Small intestine (tissue), 7 donors: Measurements from ENCODE around the gene USP13. TPM values are rescaled to one million over a fixed set of nuclear protein-coding genes. Genes with fewer than 3 reads are reported as not detected.

Experiments used
- DNase-seq, 2 donors: peaks; one replicate each; pipeline versions ENCODE4 v3.0.0 to v3.0.0-alpha.2; 2013
- FAIRE-seq: peaks from 2 replicates; lab custom pipeline; 2012; peaks lifted over from hg19 to GRCh38; lab: Jason Lieb, UNC
- H3K27ac ChIP-seq, 3 donors: one replicate each; pipeline ENCODE4 v1.5.1; 2013; ENCODE audit warnings: low read length in 2 of 3, mild to moderate bottlenecking in 2 of 3, control low read depth in 1 of 3, inconsistent platforms in 1 of 3, low read depth in 1 of 3, moderate library complexity in 1 of 3
- H3K27me3 ChIP-seq, 3 donors: one replicate each; pipeline ENCODE4 v1.6.1; 2013; ENCODE audit warnings: low read length in 3 of 3, inconsistent platforms in 1 of 3; ENCODE audit not compliant: control insufficient read depth in 3 of 3, insufficient read depth in 3 of 3
- H3K36me3 ChIP-seq, 3 donors: one replicate each; pipeline ENCODE4 v1.6.1; 2013; ENCODE audit warnings: low read length in 3 of 3, inconsistent platforms in 1 of 3, low read depth in 1 of 3, mild to moderate bottlenecking in 1 of 3, moderate library complexity in 1 of 3; ENCODE audit not compliant: control insufficient read depth in 3 of 3, insufficient read depth in 2 of 3
- H3K4me1 ChIP-seq, 3 donors: one replicate each; pipeline ENCODE4 v1.6.1; 2013; ENCODE audit warnings: low read length in 2 of 3, inconsistent platforms in 1 of 3, low read depth in 1 of 3, mild to moderate bottlenecking in 1 of 3, moderate library complexity in 1 of 3; ENCODE audit not compliant: control insufficient read depth in 3 of 3, insufficient read depth in 2 of 3
- H3K4me3 ChIP-seq, 3 donors: one replicate each; pipeline ENCODE4 v1.5.1; 2013; ENCODE audit warnings: low read length in 3 of 3, control low read depth in 1 of 3, inconsistent platforms in 1 of 3, low read depth in 1 of 3, mild to moderate bottlenecking in 1 of 3, moderate library complexity in 1 of 3
- H3K9me3 ChIP-seq, 2 donors: one replicate each; pipeline ENCODE4 v1.6.1; 2013; ENCODE audit warnings: low read depth in 1 of 2, low read length in 1 of 2; ENCODE audit not compliant: control insufficient read depth in 2 of 2, insufficient read depth in 1 of 2
- WGBS, 3 donors: extraction: QIAGEN DNeasy Blood & Tissue Kit; methylation state at CpG; one replicate each; pipeline ENCODE4 v1.1.7; 2013; 5-methylcytosine and 5-hydroxymethylcytosine counted together
- polyA plus RNA-seq, 4 donors: library from polyadenylated mRNA; stranded (reverse) in 3 of 4; unstranded in 1 of 4; fragments of 200-250 nt in 3 of 4; fragments of 120-200 nt in 1 of 4; gene quantifications; one replicate each; pipeline versions ENCODE4 v1.2.1 to v1.2.3, GENCODE V29; 2013
- donor health status: healthy with polysubstance abuse.
- donor health status: control.
- donor health status: control.
- donor health status: Bipolar disorder and iron deficiency.
- donor health status: healthy.

USP13 gene
- polyA plus RNA-seq, 4 donors, result 0.22 to 4.2 (median 1.8) TPM

DNA sequence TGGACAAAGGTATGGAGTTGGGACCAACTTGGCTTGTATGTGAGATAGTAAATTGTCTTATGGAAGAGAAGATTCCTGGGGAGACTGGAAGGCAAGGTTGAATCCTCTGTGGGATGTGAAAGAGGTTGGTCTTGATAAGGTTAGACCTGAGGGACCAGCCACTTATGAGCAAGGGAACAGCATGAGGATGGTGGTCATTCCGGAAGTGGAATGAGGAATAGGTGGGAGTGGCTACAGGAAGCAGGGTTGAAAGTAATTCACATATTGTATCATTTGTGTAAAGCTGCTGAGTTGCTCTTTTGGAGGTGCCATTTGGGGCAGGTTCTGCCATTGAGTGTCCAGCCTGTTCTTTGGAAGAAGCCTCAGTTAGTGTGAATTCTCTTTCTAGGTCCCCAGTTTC is 13.2 kb downstream of the USP13 start:
- Histone ChIP-seq H3K4me3 (no peak overlapping the region), H3K27ac (no peak overlapping the region), H3K27me3 (no peaks in the 10 kb centered on the region), H3K4me1 (no peaks in the 10 kb centered on the region), H3K36me3 (no peaks in the 10 kb centered on the region), H3K9me3 (no peaks in the 10 kb centered on the region)
- no peak for DNase-seq
- no peak for FAIRE-seq
- WGBS, 3 donors, result 63 to 94% (median 81%) methylated on average over 1 of the region's 1 CpG

- 57 to 82% (median 70%) methylated on average over 8 of the region's 8 CpGs for WGBS, 3 donors
- no peaks in the 10 kb centered on the region for H3K27me3 ChIP-seq
- FAIRE-seq (no peak), DNase-seq (no peak)
- no peak overlapping the region for H3K27ac ChIP-seq
- no peaks in the 10 kb centered on the region for H3K9me3 ChIP-seq
- H3K4me1 ChIP-seq, result no peaks in the 10 kb centered on the region
- H3K36me3 ChIP-seq, result no peaks in the 10 kb centered on the region
- H3K4me3 ChIP-seq, result no peak overlapping the region
Measured at GRCh38 chr3:179666436-179667035, 13.7 kb downstream of the USP13 start.

GRCh38 chr3:179668429-179668828 is 15.6 kb downstream of the USP13 start:
- Histone ChIP-seq H3K27ac (no peak overlapping the region), H3K36me3 (no peaks in the 10 kb centered on the region), H3K9me3 (no peaks in the 10 kb centered on the region), H3K4me3 (no peak overlapping the region), H3K4me1 (no peaks in the 10 kb centered on the region), H3K27me3 (no peaks in the 10 kb centered on the region)
- WGBS, 3 donors, result 89 to 93% (median 92%) methylated on average over 1 of the region's 1 CpG
- DNase-seq, result no peak
- FAIRE-seq, result no peak

DNA sequence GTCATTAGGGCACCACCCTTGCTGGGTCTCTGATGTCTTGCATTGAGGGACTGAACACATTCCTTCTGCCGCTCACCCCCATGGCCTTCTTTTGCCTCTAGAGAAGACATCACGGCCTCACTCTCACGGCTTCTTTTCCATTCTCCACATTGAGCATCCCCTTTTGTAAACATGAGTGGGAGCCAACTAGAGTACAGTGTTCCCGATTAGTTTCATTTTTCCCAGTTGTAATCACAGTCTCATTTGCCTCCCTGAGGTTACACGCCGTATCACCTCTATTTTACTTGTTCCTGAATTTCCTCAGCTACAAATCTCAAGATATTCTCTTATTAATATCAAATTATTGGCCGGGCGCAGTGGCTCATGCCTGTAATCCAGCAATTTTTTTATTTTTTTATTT is 17.5 kb downstream of the USP13 start:
- no peak overlapping the region for H3K4me3 ChIP-seq
- no peaks in the 10 kb centered on the region for H3K9me3 ChIP-seq
- DNase-seq, result no peak
- WGBS, 3 donors, result 72 to 91% (median 89%) methylated on average over 8 of the region's 8 CpGs
- no peaks in the 10 kb centered on the region for H3K27me3 ChIP-seq
- no peaks in the 10 kb centered on the region for H3K4me1 ChIP-seq
- no peaks in the 10 kb centered on the region for H3K36me3 ChIP-seq
- no peak for FAIRE-seq
- H3K27ac ChIP-seq, result no peak overlapping the region

DNA sequence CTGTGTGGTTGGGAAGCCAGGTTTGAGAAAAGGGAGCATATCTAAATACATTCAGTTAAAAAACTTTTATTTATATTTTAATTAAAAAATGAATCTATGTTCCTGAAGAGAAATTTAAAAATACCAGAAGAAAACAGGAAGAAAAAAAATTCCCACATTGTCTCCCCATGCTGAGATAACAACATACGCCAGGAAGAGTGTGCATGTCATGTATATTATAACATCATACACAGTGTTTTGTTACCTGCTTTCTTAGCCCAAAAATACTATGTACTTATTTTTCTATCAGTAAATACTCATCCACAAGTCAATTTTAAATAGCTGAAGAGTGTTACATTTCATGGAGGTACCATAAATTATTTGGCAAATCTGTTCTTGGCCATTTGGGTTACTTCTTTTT is 18.5 kb downstream of the USP13 start:
- H3K36me3 ChIP-seq, result no peaks in the 10 kb centered on the region
- FAIRE-seq (no peak), DNase-seq (no peak)
- no peaks in the 10 kb centered on the region for H3K9me3 ChIP-seq
- 83 to 94% (median 89%) methylated on average over 1 of the region's 1 CpG for WGBS, 3 donors
- no peaks in the 10 kb centered on the region for H3K27me3 ChIP-seq
- H3K4me1 ChIP-seq, result no peaks in the 10 kb centered on the region
- H3K4me3 ChIP-seq, result no peak overlapping the region
- H3K27ac ChIP-seq, result no peak overlapping the region

DNA sequence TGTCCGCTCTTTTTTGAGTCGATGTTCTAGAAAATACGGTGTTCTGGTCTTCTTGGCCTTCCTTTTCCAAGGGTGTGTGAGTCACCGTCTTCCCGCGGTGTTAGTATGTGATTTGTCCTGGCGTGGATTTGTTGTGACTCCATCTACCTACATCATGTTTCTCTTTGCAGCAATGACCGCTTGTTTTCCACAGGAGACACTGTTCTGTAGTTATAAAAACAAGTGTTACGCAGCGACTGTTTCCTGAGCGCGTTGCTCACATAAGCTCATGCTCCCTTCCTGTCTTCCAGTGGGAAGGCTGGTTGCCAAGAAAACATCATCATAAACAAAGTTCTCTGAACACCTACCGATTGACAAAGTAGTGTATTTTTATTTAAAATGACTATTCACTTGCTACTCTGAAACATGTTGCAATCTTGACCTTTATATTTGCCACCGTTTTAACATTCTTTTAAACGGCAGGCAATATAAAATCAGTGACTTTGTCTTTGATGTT is 19.0 kb downstream of the USP13 start:
- DNase-seq (peak in 1 of 2 donors; percentile 15), FAIRE-seq (no peak)
- 78 to 87% (median 81%) methylated on average over 15 of the region's 15 CpGs for WGBS, 3 donors
- Histone ChIP-seq H3K9me3 (no peaks in the 10 kb centered on the region), H3K4me3 (no peak overlapping the region), H3K27ac (no peak overlapping the region), H3K27me3 (no peaks in the 10 kb centered on the region), H3K4me1 (no peaks in the 10 kb centered on the region), H3K36me3 (no peaks in the 10 kb centered on the region)

DNA sequence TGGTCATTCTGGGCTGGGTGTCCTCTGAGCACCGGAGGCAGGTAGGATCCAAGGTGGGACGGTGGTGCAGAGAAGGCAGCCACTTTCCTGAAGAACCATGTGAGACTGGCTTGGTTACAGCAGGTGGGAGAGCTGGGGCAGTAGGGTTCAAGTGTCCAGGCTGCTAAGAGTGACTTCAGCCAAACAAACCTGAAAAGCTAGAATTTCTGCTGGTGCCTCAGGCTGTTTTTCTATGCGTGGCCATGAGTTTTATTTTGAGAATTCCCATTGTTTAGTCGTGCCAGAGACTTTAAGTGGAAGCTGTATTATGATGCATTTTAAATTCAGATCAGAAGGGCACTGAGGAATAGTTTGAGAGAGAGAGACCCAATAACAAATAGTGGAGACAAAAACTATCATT is 20.1 kb downstream of the USP13 start:
- no peak for DNase-seq
- FAIRE-seq, result no peak

DNA sequence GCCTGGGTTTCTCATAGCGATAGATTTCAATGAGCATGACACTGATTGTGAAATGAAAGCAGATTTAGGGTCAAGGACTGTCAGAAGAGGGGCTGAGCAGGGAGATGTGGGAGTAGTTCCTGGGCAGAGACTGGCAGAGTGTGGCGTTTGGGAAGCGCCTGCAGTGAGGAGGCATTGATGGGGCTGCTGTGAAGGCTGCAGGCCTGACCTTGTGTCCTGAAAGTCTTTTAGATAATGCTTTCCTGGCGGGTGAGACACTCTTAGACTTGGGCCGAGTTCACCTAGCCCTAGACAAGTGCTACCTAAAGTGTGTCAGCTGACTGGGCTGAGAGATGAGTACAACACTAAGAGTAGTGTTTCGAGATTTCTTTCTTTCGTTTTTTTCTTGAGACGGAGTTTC is 20.7 kb downstream of the USP13 start:
- no peak overlapping the region for H3K4me3 ChIP-seq
- WGBS, 3 donors, result 93 to 96% (median 95%) methylated on average over 8 of the region's 8 CpGs
- no peaks in the 10 kb centered on the region for H3K27me3 ChIP-seq
- DNase-seq (no peak), FAIRE-seq (no peak)
- H3K4me1 ChIP-seq, result no peaks in the 10 kb centered on the region
- H3K36me3 ChIP-seq, result no peaks in the 10 kb centered on the region
- no peak overlapping the region for H3K27ac ChIP-seq
- H3K9me3 ChIP-seq, result no peaks in the 10 kb centered on the region

More for the DNA sequence above, 20.1 kb downstream of the USP13 start:
- H3K4me1 ChIP-seq, result no peaks in the 10 kb centered on the region
- no peaks in the 10 kb centered on the region for H3K9me3 ChIP-seq
- no peak overlapping the region for H3K4me3 ChIP-seq
- WGBS, 3 donors, result 81 to 87% (median 86%) methylated on average over 4 of the region's 4 CpGs
- H3K27me3 ChIP-seq, result no peaks in the 10 kb centered on the region
- H3K36me3 ChIP-seq, result no peaks in the 10 kb centered on the region
- no peak overlapping the region for H3K27ac ChIP-seq

DNA sequence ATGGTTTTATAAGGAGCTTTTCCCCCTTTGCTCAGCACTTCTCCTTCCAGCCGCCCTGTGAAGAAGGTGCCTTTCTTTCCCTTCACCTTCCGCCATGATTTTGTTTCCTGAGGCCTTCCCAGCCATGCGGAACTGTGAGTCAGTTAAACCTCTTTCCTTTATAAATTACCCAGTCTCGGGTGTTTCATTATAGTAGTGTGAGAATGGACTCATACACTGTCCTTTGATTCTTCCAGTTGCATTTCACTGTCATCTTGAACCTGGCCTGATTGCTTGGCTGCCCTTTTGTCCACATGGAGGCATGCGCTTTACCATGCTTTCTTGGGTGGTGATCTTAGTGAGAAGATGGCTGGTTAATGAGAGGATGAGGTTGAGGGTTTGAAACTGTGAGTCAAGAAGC is 23.2 kb downstream of the USP13 start:
- no peak overlapping the region for H3K4me3 ChIP-seq
- H3K36me3 ChIP-seq, result no peaks in the 10 kb centered on the region
- FAIRE-seq (no peak), DNase-seq (no peak)
- WGBS, 3 donors, result 90 to 97% (median 95%) methylated on average over 5 of the region's 5 CpGs
- H3K27ac ChIP-seq, result no peak overlapping the region
- no peaks in the 10 kb centered on the region for H3K4me1 ChIP-seq
- H3K9me3 ChIP-seq, result no peaks in the 10 kb centered on the region
- H3K27me3 ChIP-seq, result no peaks in the 10 kb centered on the region
